Common myeloid progenitor, CD34-positive (primary cell): Measurements from ENCODE around the gene ARFRP1. TPM values are rescaled to one million over a fixed set of nuclear protein-coding genes. Genes with fewer than 3 reads are reported as not detected.

Experiments
- CTCF ChIA-PET: fragments of 350-600 bp; sonication (Branson Sonifier 250); formaldehyde crosslinking; loops from one replicate; lab custom pipeline; 2021; ENCODE audit warnings: antibody characterized with exemption; lab: Charles Lee
- POLR2A ChIA-PET: fragments of 350-600 bp; sonication (Branson Sonifier 250); formaldehyde crosslinking; loops from one replicate; lab custom pipeline; 2021; ENCODE audit warnings: antibody characterized with exemption; lab: Charles Lee
- DNase-seq, 3 donors: peaks; one replicate each; pipeline versions ENCODE4 v3.0.0 to v3.0.0-alpha.2; 2013
- H3K27ac ChIP-seq, 2 experiments: 1 replicate in 1 of 2; 2 replicates in 1 of 2; pipeline ENCODE4 v1.7.0; 2013; ENCODE audit warnings: inconsistent platforms in 2 of 2, low read length in 2 of 2, mild to moderate bottlenecking in 2 of 2, low read depth in 1 of 2, moderate library complexity in 1 of 2; ENCODE audit not compliant: severe bottlenecking in 2 of 2, insufficient read depth in 1 of 2, poor library complexity in 1 of 2
- H3K27me3 ChIP-seq, 5 experiments: replicated peaks in 2 of 5; 1 replicate in 3 of 5; 2 replicates in 2 of 5; pipeline versions ENCODE4 v1.6.1 to v1.7.0; 2013; ENCODE audit warnings: low read length in 4 of 5, mild to moderate bottlenecking in 2 of 5, moderate library complexity in 2 of 5, inconsistent platforms in 1 of 5; ENCODE audit not compliant: insufficient read depth in 5 of 5, control insufficient read depth in 4 of 5
- H3K36me3 ChIP-seq, 4 experiments: 1 replicate in 2 of 4; 2 replicates in 2 of 4; pipeline versions ENCODE4 v1.6.1 to v1.7.0; 2013; ENCODE audit warnings: low read length in 3 of 4, control low read depth in 1 of 4, mild to moderate bottlenecking in 1 of 4; ENCODE audit not compliant: control insufficient read depth in 4 of 4, insufficient read depth in 4 of 4
- H3K4me1 ChIP-seq, 4 experiments: 1 replicate in 3 of 4; 2 replicates in 1 of 4; pipeline versions ENCODE4 v1.6.1 to v1.7.1; 2013; ENCODE audit warnings: low read length in 3 of 4, mild to moderate bottlenecking in 3 of 4, control low read depth in 1 of 4, inconsistent platforms in 1 of 4, moderate library complexity in 1 of 4; ENCODE audit not compliant: control insufficient read depth in 4 of 4, insufficient read depth in 4 of 4; ENCODE audit errors: control extremely low read depth in 1 of 4
- H3K4me3 ChIP-seq, 7 experiments: 1 replicate in 4 of 7; 2 replicates in 3 of 7; pipeline versions ENCODE4 v1.5.1 to v1.7.0; 2013; ENCODE audit warnings: mild to moderate bottlenecking in 7 of 7, low read length in 6 of 7, moderate library complexity in 6 of 7, inconsistent platforms in 2 of 7, low read depth in 2 of 7, control low read depth in 1 of 7; ENCODE audit not compliant: insufficient read depth in 4 of 7, control insufficient read depth in 1 of 7; ENCODE audit errors: extremely low read depth in 1 of 7
- H3K9me3 ChIP-seq, 5 experiments: 1 replicate in 4 of 5; 2 replicates in 1 of 5; pipeline versions ENCODE4 v1.6.1 to v1.7.1; 2013; ENCODE audit warnings: low read length in 4 of 5, mild to moderate bottlenecking in 2 of 5, inconsistent platforms in 1 of 5, low read depth in 1 of 5, moderate library complexity in 1 of 5; ENCODE audit not compliant: control insufficient read depth in 4 of 5, insufficient read depth in 2 of 5; ENCODE audit errors: control extremely low read depth in 1 of 5
- WGBS: methylation state at CpG from one replicate; pipeline ENCODE4 v1.1.5; 2013; ENCODE audit not compliant: insufficient coverage; 5-methylcytosine and 5-hydroxymethylcytosine counted together
- polyA plus RNA-seq: library from polyadenylated mRNA; unstranded; fragments of 120-200 nt; gene quantifications from one replicate; pipeline ENCODE4 v1.2.1, GENCODE V29; 2013

Gene ARFRP1, protein sequence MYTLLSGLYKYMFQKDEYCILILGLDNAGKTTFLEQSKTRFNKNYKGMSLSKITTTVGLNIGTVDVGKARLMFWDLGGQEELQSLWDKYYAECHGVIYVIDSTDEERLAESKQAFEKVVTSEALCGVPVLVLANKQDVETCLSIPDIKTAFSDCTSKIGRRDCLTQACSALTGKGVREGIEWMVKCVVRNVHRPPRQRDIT
- polyA plus RNA-seq: 21.8 TPM

DNA sequence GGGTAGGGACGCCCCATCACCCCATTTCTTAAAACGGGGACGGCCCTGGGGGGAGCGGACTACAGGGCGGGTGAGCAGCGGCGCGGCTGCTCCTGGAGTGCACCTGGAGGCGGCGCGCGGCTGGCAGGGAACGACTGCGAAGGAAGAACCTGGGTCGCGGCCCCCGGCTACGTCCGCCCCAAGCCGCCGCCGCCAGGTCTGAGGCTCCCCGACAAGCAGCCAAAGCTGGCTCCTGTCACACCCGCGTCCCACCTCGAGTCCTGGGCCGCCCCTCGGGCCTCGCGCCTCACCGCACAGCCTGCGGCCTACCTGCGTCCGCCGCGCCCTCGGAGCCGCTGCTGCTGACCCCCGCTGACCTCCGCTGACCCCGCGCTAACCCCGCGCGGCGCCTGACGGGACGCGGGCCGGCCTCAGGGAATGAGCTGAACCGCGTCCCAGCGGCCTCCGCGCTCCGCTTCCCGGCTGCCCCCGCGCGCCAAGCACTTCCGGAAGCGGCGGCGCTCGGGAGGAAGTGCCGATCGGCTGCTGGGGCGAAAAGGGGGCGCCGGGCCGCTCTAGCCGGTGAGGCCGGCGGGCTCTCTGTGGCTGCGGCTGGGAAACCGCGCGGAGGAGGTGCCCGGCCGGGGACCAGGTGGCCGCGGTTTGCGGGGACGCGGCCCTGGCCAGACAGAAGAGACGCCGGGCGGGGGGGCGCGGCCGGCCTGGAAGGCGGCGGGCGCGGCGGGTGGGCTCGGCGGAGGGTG is at the start of gene ARFRP1, which contains the start of gene ZGPAT:
TSS of gene ARFRP1 (minus strand) at position 419 of the 743 bp plus-strand sequence. CDS start 885 bp downstream, outside the sequence.
TSS of gene ZGPAT (plus strand) at position 482 of the 743 bp plus-strand sequence. CDS start 542 bp downstream, outside the sequence.
- Histone ChIP-seq H3K27ac (peak within 1 kb of the TSS; percentile 40 to 77), H3K4me1 (peaks cover 6 to 29% (median 24%) of the 10 kb centered on the region in 4 experiments), H3K9me3 (peaks cover 0 to 4% (median 1%) of the 10 kb centered on the region in 5 experiments), H3K27me3 (no peaks in the 10 kb centered on the region), H3K4me3 (peak within 1 kb of the TSS; percentile 63 to 90 (median 81)), H3K36me3 (peaks cover 12 to 59% (median 44%) of the 10 kb centered on the region in 4 experiments)
- CTCF ChIA-PET: interaction anchor here (0.8 to 2.9 kb wide), 12 partner anchors 9 to 161 kb away, joined by 3 to 8 read pairs (median 4); partner anchors contain the start of genes LIME1 and TPD52L2
- 0% methylated on average over 74 of the region's 98 CpGs for WGBS
- POLR2A ChIA-PET: interaction anchor here (0.6 to 0.8 kb wide), 2 partner anchors 55 to 70 kb away, joined by 3 read pairs; partner anchors contain the start of gene STMN3
- DNase-seq: peak; percentile 86 to 93 (median 86)

DNA sequence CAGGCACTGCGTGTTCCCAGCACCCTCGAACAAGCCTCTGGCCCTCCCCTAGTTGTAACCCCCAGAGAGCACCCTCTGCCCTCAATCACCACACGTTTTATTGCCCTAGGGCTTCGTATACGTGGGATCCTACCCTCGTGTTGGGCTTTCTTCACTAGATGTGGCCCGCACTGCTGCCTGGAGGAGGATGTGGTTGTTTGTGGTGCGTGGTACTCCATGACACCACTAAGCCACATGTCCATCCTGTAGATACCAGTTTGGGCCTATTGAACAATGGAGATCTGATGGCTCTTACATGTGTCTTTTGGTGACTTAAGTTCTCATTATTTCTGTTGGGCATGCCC is 48.8 kb upstream of the ARFRP1 start:
- peaks cover 0 to 5% (median 0%) of the 10 kb centered on the region in 4 experiments for H3K4me1 ChIP-seq
- POLR2A ChIA-PET: no interaction called here
- WGBS: 95% methylated on average over 2 of the region's 8 CpGs
- CTCF ChIA-PET: no interaction called here
- H3K9me3 ChIP-seq: no peaks in the 10 kb centered on the region
- H3K27ac ChIP-seq: no peak overlapping the region
- H3K36me3 ChIP-seq: no peaks in the 10 kb centered on the region
- no peaks in the 10 kb centered on the region for H3K27me3 ChIP-seq
- DNase-seq: peak in 2 of 3 donors; percentile 43 to 52
- H3K4me3 ChIP-seq: no peak overlapping the region

DNA sequence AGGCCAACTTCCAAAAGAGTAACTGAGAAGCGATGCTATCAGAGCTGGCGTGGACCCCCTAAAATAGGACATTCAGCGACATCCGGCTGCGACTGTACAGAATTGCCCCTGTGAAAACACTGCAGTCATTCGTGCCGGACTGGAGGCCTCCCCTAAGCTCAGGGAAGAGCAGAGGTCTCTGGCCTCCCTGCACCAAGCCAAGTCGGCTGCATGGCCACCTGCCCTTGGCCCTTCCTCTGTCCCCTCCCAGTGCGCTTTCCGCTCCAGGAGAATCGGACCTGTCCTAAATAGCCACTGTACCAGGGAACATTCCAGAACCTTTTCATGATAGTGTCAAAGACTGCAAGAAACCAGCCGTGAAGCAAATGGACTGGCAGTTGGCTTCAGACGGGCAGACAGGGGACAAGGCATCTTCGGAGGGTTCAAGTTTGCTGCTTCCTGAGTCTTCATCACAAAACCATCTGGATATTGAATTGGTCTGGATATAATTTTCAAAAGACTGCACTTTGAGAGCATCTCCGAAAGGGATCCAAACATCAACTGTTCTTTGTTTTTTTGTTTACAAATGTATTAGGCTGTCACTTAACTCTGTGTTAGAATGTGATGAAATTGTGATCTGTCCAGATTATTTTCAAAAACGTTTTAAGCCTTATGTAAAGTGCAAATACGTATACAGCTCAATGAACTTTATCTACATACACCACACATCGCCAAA is 48.3 kb upstream of the ARFRP1 start:
- Histone ChIP-seq H3K4me1 (peaks cover 0 to 8% (median 3%) of the 10 kb centered on the region in 4 experiments), H3K27me3 (no peaks in the 10 kb centered on the region), H3K4me3 (no peak overlapping the region), H3K9me3 (no peaks in the 10 kb centered on the region), H3K27ac (no peak overlapping the region), H3K36me3 (no peaks in the 10 kb centered on the region)
- CTCF ChIA-PET: interaction anchor here (0.7 kb wide), 1 partner anchor 14 kb away, joined by 3 read pairs; no protein-coding TSS in a partner anchor
- WGBS: 93% methylated on average over 15 of the region's 18 CpGs
- POLR2A ChIA-PET: no interaction called here
- DNase-seq: no peak

DNA sequence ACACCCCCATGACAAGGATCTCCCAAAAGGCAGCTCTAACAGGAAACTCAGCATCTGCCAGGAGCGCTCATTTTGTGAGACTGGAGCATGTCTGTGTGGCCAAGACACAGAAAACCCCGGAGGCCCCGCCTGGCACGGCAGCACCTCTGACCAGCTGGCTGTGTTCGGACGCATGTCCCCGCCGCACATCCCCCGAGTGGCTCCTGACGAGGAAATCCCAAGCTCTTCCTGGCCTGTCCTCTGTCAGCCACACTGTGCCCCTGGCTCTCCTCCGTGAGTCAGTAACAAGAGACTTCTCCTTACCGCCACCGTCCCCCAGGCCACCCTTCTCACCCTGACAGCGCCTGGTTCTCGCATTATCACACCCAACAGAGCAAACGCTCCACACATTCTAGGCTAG is 46.2 kb upstream of the ARFRP1 start:
- no peaks in the 10 kb centered on the region for H3K27me3 ChIP-seq
- H3K27ac ChIP-seq: no peak overlapping the region
- DNase-seq: no peak
- POLR2A ChIA-PET: no interaction called here
- WGBS: 94% methylated on average over 11 of the region's 16 CpGs
- H3K4me3 ChIP-seq: no peak overlapping the region
- H3K4me1 ChIP-seq: peaks cover 0 to 12% (median 5%) of the 10 kb centered on the region in 4 experiments
- CTCF ChIA-PET: no interaction called here
- H3K9me3 ChIP-seq: no peaks in the 10 kb centered on the region
- peaks cover 0 to 3% (median 0%) of the 10 kb centered on the region in 4 experiments for H3K36me3 ChIP-seq

DNA sequence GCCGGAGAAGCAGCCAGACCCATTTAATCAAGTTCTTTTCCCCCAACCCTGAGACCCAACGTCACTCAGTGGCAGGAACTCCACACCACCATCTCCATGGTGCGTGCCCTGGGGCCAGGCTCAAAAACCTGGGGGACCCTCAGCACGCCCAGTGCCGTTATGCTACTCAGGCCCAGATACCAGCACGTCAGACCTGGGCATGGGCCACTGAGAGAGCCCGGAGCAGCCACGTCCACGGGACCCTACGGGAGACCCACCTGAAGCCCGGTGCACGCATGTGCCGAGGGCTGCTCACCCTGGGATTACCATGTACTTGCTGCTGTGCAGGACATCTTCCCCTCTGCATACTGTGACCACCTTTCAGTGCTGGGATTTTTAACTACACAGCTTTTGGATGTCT is 45.6 kb upstream of the ARFRP1 start:
- Histone ChIP-seq H3K27me3 (no peaks in the 10 kb centered on the region), H3K4me1 (peaks cover 0 to 12% (median 5%) of the 10 kb centered on the region in 4 experiments), H3K36me3 (peaks cover 0 to 3% (median 0%) of the 10 kb centered on the region in 4 experiments), H3K27ac (no peak overlapping the region), H3K9me3 (no peaks in the 10 kb centered on the region), H3K4me3 (no peak overlapping the region)
- WGBS: 94% methylated on average over 12 of the region's 13 CpGs
- ChIA-PET CTCF (no interaction called here), POLR2A (no interaction called here)
- no peak for DNase-seq

DNA sequence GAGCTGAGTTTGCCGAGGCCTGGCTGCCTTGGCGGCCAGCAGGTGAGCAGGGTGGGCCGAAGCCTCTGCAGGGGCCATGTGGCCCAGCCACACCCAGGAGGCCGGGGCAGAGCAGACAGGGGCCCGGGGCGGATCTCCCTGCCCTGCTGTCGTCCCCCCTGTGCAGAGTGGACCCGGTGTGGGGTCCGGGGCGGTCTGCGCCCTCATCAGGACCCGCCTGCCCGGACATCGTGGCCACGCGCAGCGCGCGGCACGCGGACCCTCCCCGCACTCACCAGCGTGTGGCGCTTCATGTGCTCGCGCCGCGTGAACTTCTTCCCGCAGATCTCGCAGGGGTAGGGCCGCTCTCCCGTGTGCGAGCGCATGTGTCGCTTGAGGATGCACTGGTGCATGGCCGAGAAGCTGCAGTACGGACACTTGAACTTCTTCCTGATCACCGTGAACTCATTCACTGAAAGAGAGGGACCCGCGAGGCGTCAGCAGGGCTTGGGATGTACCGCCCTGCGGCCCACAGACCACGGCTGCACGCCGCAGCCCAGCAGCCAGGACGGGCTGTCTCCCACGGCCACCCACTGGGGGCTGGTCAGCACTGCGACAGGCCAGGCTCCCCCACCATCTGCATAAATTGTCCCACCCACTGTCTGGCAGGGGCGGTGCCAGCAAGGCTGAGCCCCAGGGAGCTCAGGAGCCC is 44.8 kb upstream of the ARFRP1 start:
- ChIA-PET CTCF (no interaction called here), POLR2A (no interaction called here)
- H3K4me1 ChIP-seq: peaks cover 0 to 12% (median 5%) of the 10 kb centered on the region in 4 experiments
- DNase-seq: no peak
- no peak overlapping the region for H3K27ac ChIP-seq
- peaks cover 0 to 3% (median 1%) of the 10 kb centered on the region in 4 experiments for H3K36me3 ChIP-seq
- H3K27me3 ChIP-seq: no peaks in the 10 kb centered on the region
- WGBS: 96% methylated on average over 44 of the region's 50 CpGs
- no peak overlapping the region for H3K4me3 ChIP-seq
- H3K9me3 ChIP-seq: no peaks in the 10 kb centered on the region
